Lung microvascular endothelial cell (primary cell): ENCODE data around the gene RMP24.
A peak's percentile ranks its signal among the peaks of the same experiment; 100 is the strongest.
"Not testable (repeated sequence)": the region's sequence is repeated elsewhere in the genome, so short reads cannot be mapped to it uniquely, and the experiment has no call there.

Experiments
- DNase-seq, 2 donors: peaks; one replicate each; pipeline versions ENCODE4 v3.0.0 to v3.0.0-alpha.2; 2010; ENCODE audit warnings: low read depth in 2 of 2

RMP24 gene

DNA sequence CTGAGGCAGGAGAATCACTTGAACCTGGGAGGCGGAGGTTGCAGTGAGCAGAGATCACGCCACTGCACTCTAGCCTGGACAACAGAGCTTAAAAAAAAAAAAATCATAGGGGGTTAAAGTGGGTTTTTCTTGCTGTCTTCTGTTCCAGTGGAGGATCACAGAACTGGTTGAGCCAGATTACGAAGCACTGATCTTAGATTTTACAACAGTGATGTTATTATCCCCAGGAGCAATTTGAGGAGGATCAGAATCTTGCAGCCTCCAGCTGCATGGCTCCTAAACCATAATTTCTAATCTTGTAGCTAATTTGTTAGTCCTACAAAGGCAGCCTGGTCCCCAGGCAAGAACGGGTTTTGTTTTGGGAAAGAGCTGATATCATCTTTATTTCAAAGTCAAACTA is 4.6 kb upstream of the RMP24 start:
- DNase-seq = not testable (repeated sequence)

GRCh38 chr18:35968278-35968880 is 4.1 kb upstream of the RMP24 start:
- no peak for DNase-seq

GRCh38 chr18:35969676-35970075 is 2.8 kb upstream of the RMP24 start:
- DNase-seq = no peak

GRCh38 chr18:35971661-35972196 is 750 bp upstream of the RMP24 start:
- no peak for DNase-seq

- no peak for DNase-seq
Measured at GRCh38 chr18:35973650-35974049, 1.2 kb downstream of the RMP24 start.

GRCh38 chr18:35974181-35974580 is 1.7 kb downstream of the RMP24 start:
- no peak for DNase-seq

- DNase-seq = no peak
Measured at GRCh38 chr18:35979112-35979511, 6.6 kb downstream of the RMP24 start.

DNA sequence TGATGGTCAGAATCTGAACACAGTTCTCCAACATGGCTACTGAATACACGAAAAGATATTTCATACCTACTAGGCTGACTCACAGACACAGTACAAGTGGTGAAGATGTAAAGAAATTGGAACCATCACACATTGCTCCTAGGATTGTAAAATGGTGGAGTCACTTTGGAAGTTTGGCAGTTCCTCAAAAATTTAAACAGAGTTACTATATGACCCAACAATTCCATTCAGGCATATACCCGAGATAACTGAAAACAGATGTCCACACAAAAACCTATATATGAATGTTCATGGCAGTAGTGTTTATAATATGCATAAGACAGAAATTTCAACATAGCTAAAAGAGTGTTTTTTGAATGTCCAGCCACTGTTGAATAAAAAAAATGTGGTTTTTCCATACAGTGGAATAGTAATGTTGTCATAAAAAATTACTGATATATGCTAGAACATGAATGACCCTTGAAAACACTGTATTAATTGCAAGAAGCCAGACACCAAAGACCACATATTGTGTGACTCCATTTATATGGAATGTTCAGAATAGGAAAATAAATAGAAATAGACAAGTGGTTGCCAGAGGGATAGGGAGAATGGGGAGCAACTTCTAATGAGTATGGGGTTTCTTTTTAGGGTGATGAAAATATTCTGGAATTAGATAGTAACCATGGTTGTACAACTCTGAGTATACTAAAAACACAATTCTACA is 10.1 kb downstream of the RMP24 start:
- DNase-seq = no peak

GRCh38 chr18:35983147-35983546 is 10.7 kb downstream of the RMP24 start:
- DNase-seq = no peak

GRCh38 chr18:35983818-35984217 is 11.3 kb downstream of the RMP24 start:
- no peak for DNase-seq

GRCh38 chr18:35991696-35992095 is 19.2 kb downstream of the RMP24 start:
- DNase-seq = no peak

DNA sequence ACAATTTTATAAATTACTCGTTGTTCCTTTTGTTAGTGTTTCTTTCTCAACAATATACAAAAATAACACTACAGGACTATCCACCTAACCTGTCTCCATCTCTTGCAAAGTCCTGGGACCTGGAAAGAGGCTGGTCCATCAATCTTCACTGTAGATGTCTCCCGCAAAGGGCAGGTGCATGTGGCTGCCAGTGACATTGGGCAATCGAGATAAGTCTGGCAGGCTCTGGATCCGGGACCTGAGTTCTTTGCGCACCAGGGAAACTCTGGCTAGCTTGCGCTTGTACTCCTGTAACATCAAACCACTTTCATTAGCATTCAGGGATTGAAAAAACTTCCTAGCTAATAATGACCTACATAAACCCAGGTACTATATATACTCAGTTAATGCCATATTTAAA is 20.5 kb downstream of the RMP24 start:
- no peak for DNase-seq

- peak; percentile 23 to 31 for DNase-seq
Measured at GRCh38 chr18:35998967-35999366, 26.5 kb downstream of the RMP24 start.

DNA sequence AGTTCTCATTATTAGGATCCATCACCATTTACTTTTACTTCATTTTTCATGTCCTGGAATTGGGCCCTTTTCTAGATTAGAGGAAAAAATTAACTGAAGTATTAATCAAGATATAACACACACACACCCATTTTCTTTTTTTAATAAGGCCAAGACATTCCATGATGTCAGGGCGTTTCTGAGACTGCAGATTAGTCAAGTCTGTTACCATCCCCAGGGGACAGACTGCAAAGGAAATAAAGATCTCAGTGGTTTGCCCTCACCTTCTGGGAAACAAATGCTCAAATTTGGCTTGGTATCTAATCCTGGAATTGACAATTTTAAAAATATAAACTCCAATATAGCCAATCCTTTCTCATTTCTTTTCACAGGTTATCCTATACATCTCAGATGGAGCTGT is 27.4 kb downstream of the RMP24 start:
- DNase-seq = no peak

DNA sequence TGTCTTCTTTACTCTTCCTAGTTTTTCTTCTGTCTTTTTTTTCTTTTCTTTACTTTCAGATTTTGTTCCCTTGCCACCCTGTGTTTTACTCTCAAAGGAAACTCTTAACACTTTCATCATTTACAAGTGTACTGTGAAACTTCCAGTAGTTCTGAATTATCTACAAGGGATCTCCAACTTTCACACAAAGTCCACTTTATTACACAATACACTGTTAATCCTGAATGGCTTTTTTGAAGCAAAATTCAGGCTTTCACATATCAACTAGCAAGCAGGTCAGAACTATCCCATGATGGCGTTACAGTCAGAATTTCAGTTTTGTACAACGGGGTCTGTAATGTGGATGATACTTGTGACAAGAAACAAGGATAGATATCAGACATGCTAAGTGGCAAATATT is 34.5 kb downstream of the RMP24 start:
- no peak for DNase-seq

GRCh38 chr18:36009214-36009613 is 36.7 kb downstream of the RMP24 start:
- no peak for DNase-seq

DNA sequence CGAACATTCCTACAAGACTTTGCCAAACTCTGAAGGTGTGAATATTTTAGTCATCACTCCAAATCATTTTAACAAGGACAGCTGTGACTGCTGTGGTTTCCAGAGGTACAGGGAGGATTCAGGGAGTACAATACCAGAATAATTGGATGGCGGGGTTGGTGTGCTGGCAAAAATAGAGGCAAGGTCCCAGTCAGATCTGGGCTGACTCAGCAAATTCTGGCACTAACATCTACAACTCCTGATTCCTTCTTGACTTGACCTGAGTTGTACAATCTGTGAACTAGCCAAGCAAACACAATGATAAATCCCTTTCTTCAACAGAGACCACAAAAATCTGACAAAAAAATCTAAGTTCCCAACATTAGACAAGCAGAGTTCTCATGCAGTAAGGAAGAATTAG is 40.4 kb downstream of the RMP24 start:
- DNase-seq = no peak

DNA sequence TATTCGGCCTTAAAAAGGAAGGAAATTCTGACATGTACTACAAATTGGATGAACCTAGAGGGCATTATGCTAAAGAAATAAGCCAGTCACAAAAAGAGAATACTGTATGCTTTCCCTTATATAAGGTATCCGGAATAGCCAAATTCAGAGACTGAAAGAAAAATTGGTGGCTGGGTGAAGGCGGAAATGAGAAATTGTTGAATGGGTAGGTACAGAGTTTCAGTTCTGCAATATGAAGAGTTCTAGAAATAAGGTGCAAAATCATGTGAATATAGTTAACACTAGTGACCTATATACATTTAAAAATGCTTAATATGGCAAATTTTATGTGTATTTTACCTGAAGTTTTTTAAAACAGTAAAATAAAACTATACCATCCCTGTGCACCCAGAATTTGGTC is 43.1 kb downstream of the RMP24 start:
- DNase-seq = no peak

- DNase-seq = no peak
Measured at GRCh38 chr18:36017232-36017631, 44.8 kb downstream of the RMP24 start.

GRCh38 chr18:36020174-36020711 is 47.8 kb downstream of the RMP24 start:
- no peak for DNase-seq

GRCh38 chr18:36023336-36023735 is 50.9 kb downstream of the RMP24 start:
- DNase-seq = no peak

DNA sequence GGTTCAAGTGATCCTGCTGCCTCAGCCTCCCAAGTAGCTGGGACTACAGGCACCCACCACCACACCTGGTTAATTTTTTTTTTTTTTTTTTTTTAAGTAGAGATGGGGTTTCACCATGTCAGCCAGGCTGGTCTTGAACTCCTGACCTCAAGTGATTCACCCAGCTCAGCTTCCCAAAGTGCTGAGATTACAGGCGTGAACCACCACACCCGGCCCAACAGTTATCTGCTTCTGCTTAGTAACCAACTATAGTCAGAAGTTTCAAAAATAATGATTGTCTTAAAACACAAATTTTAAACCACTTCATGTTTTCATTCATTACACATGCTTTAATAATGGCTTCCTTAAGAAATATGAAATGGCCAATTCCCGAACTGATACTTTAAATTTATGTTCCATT is 51.8 kb downstream of the RMP24 start:
- peak in 1 of 2 donors; percentile 13 for DNase-seq

DNA sequence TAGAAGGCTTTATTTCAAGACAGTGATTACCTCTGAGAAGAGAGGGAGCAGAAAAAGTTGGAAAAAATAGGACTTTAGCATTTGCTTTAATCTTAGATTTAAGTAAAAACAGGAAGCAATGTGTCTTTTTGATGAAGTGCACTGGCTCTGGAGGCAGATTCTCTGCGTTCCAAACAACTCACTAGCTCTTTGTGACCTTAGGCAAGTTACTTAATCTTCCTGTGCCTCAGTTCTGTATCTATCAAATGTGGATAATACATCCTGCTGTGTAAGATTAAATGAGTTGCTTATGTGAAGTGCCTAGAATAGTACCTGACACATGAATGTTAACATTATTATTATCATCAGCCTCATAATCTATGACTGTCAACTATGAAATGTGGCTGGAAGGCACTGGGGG is 52.5 kb downstream of the RMP24 start:
- peak; percentile 5 to 80 for DNase-seq
